GM18508 (cell line): ENCODE data around the gene THAP7.

Experiments used
- ATAC-seq: cut with Tn5 transposase; IDR thresholded peaks from one replicate; pipeline ENCODE4 v1.9.1; 2021; ENCODE audit warnings: moderate number of reproducible peaks; ENCODE audit not compliant: insufficient read depth, unreplicated experiment

The THAP7 gene

DNA sequence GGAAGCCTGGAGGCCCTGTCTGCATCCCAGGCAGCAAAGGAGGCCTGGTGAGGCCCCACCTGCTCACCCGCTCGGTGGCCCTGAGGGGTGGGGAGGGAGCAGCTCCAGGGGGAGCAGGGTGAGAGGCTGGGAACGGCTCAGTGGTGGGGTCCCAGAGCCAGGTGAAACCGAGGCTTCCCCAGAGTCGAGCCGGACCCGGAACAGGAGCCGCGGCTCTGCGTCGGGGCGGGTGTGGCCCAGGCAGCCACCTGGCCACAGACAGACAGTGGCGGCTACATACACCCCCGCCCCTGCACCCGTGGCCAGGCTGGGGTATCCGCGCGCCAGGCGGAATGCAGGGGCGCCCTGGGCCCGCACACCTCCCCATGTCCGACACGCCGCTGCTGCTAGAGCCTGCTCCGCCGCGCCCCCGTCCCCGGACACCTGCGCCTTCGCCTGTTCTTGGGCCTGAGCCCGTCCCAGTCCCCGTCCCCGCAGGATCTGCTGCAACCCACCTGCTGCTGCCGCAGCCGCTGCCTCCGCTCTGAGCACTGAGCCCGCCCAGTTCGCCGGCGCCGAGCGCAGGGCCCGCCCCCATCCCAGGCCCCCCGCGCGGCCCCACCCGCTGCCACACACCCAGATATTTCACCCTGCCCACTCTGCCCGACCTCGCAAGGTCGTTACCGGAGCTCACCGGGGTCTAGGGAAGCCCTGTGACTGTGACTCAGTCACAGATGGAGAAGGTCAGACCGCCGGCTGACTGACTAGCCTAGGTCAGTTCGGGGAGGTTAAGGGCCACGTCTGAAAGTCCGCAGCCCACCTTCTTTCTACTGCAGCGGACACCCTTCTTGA is 30.3 kb upstream of the THAP7 start, which contains the start of gene SLC7A4:
Gene SLC7A4 (minus strand): TSS at position 525 of the 831 bp plus-strand sequence. CDS start 749 bp downstream, outside the sequence.
- ATAC-seq = no peak

DNA sequence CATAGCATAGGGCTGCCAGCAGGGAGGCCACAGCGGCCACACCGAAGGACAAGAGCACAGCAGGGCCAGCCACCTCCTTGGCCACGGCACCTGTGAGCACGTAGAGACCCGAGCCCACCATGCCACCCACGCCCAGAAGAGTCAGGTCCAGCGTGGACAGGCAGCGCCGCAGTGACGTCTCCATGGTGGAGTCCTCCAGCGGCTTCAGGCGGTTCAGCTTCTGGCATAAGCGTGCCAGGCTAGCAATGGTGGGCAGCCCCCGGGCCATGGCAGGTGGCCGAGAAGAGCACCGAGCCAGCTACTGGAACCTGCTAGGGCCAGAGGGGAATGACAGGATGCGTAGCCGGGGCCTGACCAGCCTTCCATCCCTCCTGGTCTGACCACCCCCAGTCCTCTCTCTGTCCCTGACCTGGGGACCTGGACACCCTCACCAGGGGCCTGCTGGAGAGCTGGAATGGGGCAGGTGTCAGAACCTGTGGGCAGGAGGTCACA is 29.7 kb upstream of the THAP7 start:
- ATAC-seq = no peak

DNA sequence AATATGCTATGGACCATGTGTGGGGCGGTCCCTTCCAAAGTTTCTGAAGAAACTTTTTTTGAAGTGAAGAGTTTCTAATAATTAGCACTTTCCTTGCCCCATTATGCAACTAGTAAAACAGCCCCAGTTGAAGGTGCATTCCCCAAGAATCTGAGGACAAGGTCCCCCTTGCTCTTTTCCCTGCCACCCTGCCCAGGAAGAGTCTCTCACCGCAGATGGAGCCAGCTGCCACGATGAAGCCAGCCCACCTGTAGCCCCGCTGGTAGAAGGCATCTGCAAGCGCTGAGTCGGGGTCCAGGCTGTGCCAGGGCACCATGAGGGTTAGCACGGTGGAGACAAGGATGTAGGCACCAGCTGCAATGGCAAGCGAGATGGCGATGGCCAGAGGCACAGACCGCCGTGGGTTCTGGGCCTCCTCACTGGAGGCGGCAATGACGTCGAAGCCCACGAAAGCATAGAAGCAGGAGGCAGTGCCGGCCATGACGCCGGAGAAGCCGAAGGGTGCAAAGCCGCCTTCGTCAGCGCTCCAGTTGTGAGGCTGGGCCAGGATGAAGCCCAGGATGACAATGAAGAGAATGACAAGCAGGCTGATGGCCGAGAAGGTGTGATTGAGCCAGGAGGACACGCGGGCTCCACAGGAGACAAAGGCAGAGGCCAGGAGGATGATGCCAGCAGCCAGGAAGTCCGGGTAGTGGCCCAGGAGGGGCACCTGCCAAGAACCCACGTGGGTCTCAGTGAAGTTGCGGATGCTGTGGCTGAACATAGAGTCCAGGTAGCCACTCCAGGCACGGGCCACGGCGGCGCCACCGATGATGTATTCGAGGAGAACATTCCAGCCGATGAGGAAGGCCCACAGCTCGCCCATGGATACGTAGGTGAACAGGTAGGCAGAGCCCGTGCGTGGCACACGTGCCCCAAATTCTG is 29.0 kb upstream of the THAP7 start:
- no peak for ATAC-seq

DNA sequence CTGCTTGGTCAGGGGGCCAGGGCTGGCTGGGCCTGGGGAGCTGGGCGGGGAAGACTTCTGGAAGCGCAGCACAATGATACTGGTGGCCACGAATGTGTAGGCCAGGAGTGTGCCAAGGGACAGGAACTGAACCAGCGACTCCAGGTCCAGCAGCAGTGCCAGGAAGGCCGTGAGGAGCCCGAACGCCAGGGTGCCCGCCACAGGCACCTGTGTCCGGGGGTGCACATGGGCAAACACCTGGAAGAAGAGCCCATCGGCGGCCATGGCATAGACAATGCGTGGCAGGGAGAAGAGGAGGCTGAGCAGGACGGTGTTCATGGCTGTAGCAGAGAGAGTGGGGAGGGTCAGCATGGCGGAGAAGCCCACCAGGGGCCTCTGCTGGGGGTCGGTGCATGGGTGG is 28.1 kb upstream of the THAP7 start:
- ATAC-seq = no peak

DNA sequence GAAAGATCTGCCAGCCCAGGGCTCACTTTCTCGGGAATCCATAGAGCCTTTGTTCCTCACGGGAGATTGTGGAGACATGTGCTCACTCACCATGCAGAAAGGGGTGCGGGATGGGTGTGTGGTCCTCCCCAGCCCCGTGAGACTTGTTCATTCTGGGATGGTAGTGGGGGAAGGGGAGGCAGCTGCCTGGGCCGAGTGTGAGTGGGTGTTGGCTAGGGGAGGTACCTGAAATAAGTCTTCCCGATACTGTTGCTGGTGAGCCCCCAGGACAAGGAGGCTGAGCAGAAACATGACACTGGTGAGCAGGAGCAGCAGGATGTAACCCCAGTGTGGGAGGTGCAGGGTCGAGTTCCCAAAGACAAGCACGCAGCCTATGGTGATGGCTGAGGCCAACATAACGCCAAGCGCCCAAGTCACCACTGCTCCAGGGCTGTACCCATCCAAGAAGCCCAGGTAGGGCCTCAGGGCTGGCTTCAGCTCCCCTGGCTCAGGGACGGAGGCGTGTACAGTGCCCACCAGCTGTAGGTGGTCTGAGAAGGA is 27.6 kb upstream of the THAP7 start:
- no peak for ATAC-seq

DNA sequence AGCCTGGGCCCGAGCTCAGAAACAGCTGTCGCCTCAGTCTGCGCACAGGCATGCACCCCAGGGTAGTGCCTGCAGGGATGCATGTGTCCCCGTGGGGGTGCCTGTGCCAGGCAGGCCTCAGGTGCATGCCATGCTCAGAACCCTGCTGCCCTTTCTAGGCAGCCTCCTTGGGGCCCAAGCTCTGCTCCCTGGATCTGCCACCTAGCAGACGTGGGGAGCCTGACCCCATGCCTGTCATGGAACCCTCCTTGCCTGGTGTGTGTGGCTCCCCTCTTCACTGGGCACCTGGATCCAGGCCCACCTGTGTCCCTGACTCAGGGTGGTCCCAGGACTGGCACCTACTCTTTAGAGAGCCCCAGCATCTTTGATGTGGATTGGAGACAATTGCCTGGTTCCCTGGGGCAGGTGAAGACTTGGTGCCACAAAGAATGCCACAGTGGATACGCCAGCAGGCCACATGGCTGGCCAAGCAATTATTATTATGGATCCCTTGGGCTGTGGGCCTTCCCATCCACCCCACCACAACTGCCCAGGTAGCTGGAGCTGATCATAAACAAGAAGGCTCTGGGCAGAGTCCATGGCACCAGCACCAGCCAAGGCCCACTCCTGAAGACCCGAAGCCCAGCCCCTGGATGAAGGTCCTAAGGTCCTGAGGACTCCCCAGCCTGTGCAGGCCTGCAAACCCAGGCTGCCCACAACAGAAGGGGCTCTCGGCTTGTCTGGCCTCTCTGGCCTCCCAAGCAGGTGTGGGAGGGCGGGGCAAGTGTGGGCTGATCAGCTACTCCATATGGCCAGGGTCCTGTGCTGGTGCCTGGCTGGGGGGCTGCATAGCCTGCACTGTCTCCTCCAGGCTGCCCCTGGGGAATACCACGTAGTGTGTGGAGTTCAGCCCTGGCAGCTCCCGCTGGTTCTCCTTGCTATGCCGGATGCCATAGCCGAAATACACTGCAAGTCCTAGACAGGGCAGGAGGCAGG is 26.6 kb upstream of the THAP7 start:
- ATAC-seq = no peak

DNA sequence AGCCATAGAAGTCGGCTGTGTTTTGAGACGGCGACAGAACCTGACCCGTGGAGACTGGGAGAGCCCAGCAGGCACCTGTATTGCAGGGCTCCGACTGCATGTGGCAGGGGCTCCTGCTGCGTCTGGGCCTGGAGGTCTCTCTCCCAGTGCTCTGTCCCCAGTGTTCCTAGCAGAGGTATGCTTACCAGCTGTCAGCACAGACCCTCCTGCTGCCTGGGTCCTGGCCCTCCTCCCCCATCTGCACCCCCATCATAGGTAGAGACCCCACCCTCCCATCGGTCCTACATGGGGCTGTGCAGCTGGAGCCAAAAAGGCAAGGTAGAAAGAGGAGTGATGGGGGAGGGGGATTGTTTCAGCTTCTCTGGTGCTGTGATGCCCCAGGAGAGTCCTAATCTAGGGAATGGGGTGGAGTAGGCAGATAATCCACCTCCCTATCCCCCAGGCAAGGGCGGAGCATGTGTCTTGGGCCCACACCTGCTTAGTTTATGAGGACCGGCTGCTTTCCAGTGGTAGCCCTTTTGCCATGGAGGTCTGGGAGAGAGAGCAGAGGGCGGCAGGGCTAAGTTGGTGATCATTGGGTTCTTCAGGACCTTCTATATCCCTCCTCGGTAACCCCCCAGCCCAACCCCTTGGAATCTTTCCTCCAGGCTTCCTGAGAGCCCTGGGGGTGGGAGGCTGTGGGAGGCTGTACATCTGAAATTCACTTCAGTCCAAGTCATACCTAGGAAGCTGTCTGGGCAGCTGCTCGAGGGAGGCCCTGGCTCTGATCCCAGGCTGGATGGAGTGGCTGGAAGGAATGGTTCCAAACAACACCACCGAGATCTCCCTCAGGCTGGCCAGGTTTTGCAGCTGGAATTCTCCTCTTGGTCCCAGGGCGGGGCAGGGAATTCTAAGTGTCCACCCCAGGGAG is 25.1 kb upstream of the THAP7 start:
- ATAC-seq = no peak

DNA sequence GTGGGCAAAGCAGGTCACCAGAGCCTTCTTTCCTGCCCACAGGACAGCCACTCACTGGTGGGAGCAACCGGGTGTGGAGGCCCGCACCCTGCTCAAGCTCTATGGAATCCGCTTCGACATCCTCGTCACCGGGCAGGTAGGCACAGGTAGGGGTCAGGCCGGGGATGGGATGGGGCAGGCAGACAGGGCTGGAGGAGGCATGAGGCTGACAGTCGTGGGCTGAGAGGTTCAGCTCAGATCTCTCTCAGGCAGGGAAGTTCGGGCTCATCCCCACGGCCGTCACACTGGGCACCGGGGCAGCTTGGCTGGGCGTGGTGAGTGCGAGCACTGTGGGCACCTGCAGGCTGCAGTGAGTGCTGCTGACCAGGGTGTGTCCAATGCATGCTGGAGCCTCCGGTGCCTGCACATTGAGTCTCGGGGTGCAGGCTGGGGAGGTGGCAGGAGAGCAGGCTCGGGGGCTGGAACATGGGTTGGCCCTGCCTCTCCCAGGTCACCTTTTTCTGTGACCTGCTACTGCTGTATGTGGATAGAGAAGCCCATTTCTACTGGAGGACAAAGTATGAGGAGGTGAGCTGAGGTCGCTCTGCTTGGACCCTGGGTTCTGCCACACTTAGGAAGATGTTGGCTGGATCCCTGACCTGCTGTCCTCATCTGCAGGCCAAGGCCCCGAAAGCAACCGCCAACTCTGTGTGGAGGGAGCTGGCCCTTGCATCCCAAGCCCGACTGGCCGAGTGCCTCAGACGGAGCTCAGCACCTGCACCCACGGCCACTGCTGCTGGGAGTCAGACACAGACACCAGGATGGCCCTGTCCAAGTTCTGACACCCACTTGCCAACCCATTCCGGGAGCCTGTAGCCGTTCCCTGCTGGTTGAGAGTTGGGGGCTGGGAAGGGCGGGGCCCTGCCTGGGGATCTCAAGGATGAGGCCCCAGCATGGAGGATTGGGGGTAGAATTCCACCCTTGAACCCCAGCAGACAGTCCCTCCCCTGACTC is 24.1 kb upstream of the THAP7 start:
- no peak for ATAC-seq

DNA sequence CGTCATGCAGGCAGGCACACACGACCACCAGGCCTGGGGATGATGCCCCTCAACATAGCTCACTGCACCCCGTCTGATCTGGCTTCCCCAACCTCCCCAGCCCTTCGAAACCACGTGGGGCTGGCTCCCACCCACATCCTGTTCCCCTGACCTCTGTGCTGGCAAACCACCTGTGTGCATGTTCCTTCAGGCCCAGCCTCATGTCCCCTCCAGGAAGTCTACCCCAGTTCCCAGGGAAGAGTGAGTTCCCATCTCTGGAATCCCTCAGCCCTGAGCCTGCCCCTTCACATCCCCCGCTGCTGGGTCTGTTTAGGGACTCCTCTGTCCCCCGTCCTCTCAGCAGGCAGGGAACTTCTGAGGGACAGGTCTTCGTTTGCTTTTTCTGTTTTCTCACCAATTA is 23.3 kb upstream of the THAP7 start:
- ATAC-seq = no peak

DNA sequence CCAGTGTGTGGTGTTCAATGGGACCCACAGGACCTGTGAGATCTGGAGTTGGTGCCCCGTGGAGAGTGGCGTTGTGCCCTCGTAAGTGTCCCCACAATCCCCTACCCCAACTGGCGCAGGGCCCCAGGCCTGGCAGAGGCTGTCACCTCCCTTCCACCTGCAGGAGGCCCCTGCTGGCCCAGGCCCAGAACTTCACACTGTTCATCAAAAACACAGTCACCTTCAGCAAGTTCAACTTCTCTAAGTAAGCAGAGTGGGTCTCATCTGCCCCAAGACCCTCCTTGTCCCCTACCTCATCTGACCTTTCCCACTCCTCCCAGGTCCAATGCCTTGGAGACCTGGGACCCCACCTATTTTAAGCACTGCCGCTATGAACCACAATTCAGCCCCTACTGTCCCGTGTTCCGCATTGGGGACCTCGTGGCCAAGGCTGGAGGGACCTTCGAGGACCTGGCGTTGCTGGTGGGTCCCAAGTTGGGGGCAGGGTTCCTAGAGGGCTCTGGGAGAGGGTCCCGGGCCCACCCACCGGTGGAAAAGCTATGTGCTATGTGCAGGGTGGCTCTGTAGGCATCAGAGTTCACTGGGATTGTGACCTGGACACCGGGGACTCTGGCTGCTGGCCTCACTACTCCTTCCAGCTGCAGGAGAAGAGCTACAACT is 21.2 kb upstream of the THAP7 start:
- no peak for ATAC-seq

DNA sequence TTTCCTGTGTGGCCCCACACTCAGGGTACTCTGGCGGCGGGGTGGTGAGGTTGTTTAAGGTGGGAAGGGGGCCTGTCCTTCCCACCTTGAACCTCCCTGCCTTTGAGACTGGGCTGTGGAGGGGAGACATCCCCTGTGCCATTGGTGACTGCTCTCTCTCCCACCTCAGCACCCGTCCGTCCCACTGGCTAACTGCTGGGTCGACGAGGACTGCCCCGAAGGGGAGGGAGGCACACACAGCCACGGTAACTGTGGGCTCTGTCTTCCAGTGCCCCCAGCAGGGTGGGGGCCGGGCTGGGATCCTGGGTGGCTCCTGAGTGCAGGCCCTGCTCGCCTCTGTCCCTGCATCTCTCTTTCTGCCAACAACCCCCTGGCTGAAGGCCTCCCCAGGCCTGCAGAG is 20.6 kb upstream of the THAP7 start:
- no peak for ATAC-seq

DNA sequence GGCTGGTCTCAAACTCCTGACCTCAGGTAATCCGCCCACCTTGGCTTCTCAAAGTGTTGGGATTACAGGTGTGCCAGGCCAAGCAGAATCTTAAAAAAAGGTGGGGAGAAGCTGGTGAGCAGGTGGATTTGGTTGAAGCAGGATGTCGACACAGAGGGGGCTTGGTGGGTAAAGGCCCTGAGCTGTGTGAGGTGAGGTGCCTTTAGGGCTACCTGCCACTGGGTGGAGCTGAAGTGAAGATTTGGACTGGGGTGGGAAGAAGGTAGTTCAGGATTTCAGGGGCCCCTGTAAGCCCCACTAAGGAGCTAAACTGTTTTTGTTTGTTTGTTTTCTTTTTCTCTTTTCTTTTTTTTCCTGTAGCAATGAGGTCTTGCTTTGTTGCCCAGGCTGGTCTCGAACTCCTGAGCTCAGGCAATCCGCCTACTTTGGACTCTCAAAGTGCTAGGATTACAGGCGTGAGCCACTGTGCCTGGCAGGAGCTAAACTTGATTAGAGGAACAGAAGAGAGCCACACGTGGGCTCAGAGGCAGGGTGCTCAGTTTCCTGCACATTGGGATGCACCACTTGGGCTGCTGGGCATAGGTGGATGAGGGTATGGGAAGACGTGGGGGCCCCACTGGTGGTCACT is 19.0 kb upstream of the THAP7 start:
- no peak for ATAC-seq

DNA sequence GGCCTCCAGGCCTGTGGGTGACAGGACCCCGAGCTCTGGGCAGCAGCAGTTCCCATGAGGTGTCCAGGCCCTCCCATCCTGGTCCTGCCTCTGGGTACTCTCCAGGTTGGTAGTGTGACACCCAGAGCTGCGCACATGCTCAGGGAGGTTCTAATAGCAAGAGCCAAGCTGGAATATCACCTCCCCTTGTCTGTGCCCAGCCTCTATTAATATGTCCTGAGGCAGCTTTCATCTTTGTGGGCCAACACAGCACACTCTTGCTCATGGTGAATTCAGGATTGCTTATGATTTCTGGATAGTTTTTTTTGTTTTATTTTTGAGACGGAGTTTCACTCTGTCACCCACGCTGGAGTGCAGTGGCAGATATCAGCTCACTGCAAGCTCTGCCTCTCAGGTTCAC is 16.4 kb upstream of the THAP7 start:
- ATAC-seq = no peak

DNA sequence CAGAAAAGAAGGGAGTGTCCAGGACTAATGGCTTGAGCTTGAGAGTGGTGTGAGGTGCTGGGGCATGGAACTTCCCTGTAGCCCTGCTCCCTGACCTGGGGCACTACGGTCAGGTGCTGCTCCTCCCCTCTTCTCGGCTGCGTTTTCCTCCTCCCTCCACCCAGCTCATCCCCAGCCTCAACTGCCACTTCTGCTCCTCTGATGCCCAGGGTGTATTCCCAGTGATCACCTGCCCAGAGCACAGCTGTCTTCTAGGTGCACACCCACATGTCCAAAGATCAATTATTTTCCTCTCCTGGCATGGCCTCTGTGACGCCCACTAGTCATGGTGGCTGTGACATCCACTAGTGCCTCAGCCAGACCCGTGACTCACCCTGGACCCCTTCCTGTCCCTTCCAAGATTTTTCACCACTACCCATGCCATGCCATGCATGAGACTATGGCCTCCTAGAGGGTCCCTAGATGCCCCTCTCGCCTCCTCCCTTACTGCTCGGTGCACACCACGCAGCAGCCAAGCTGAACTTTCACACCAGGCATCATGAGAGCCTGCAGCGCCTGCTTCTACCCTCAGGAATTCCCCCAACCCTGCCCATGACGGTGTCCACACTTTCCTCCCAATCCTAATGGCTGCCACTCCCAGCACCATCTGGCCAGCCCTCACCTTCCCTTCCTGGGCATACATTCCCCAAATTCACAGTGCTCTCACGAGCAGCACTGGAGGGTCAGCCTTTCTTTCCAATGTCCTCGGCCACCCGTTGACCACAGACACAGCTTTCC is 14.9 kb upstream of the THAP7 start:
- no peak for ATAC-seq

DNA sequence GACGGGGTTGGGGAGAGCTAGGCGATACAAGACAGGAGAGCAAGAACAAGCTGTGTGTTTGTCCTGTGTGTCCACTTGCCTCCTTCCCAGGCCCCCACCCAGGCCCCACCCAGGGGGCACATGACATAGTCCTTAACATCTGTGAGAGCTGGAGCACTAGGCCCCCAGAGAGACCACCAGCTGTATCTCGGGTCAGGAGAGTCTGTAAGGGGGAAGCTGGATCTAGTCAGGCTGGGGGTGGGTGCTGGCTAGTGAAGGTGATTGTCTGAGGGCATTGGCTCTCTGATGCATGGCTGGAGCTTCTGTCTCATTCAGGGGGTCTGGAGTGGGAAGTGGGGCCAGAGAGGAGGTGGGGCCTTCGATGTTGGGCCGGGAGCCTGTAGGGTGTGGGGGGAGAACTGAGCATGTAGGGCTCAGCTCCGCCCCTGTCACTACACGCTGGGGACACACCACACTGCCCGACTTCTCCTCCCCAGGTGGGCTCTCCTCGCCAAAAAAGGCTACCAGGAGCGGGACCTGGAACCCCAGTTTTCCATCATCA is 13.6 kb upstream of the THAP7 start:
- no peak for ATAC-seq
